Measurements from ENCODE around the gene KCNC1.

The KCNC1 gene

DNA sequence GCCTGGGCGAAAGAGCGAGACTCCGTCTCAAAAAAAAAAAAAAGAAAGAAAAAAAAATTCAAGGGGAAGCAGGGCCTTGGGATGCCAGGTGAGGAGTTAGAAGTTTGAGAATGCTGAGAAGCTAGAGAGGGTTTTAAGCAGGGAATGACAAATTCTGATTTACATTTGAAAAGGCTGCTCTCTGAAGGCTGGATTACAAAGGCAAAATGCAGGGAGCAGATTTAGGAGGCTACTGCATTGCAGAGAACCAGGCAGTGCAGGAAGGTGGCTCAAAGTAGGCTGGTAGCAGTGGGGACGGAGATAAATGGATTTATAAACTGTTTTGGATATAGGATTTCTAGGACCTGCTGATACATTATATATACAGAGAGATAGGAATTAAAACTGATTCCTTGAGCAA is 66.6 kb downstream of the KCNC1 start:
- no peak overlapping the region for H3K4me3 ChIP-seq (ENCODE audit: control insufficient read depth, low read depth, low read length)
- no peak for TF ChIP-seq CTCF (IDR thresholded peaks at IDR 0.05; ENCODE audit: control insufficient read depth, insufficient read depth, low read depth, low read length, missing control alignments)
- no peak for DNase-seq (ENCODE audit: low read depth)

DNA sequence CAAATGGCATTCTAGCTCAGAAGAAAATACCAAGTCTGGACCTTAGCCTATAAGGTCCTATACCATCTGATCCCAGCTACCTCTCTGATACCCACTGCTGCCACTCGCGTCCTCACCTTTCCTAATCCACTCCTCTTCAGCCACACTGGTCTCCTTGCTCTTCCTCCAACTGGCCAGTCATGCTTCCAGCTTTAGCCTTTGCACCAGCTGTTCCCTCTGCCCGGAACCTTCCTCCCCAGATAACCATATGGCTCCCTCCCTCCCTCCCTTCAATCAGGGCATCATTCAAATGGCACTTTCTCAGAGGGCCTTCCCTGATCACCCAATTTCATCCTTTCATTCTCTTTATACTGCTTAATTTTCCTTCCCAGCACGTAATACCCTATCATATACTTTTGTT is 67.9 kb downstream of the KCNC1 start:
- no peak for DNase-seq (ENCODE audit: low read depth)
- no peak for TF ChIP-seq CTCF (IDR thresholded peaks at IDR 0.05; ENCODE audit: control insufficient read depth, insufficient read depth, low read depth, low read length, missing control alignments)
- H3K4me3 ChIP-seq (ENCODE audit: control insufficient read depth, low read depth, low read length) = no peak overlapping the region

DNA sequence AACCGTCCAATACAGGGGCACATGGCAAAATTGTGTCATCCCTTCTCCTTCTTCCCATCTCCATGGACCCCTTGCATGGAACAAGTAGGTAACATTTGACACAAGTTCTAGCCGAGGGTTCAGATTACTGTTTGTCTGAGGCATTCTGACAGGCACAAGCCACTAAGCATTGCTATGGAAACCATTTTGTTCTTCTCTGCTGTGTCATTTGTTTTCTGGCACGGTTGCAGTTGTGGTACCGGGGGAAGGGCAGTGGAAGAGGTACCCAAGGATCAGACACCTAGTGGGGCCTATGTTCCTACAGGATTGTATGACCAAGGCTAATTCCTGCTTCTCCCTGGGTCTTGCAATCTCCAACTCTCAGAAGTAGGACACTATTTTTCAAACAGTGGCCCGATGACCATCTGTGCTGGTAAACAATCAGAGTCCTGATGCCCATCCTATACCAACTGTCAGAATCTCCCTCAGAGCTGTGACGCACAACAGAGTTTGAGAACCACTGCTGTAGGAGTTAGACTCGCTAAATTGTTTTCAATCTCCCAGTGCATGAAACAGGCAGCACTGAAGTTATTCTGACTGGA is 69.3 kb downstream of the KCNC1 start:
- DNase-seq (ENCODE audit: low read depth) = no peak
- TF ChIP-seq CTCF (IDR thresholded peaks at IDR 0.05; ENCODE audit: control insufficient read depth, insufficient read depth, low read depth, low read length, missing control alignments) = no peak
- H3K4me3 ChIP-seq (ENCODE audit: control insufficient read depth, low read depth, low read length) = no peak overlapping the region

DNA sequence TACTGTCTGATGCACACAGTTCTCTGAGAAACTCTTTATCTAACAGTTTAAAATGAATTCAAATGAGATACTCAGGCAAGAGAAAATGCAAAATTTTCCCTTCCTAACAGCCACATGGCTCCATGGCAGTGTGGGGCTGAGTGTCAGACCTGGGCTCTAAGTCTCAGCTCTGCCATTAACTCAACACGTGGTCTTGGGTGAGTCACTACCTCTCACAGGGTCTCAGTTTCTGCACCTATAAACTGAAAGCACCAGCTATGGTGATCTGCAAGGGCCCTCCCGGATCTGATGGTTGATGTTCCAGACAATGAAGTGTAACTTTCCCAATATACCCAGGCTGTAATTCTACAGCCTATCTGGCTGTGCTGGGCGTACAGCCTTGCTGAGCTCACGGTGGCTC is 70.5 kb downstream of the KCNC1 start:
- H3K4me3 ChIP-seq (ENCODE audit: control insufficient read depth, low read depth, low read length) = no peak overlapping the region
- TF ChIP-seq CTCF (IDR thresholded peaks at IDR 0.05; ENCODE audit: control insufficient read depth, insufficient read depth, low read depth, low read length, missing control alignments) = no peak
- no peak for DNase-seq (ENCODE audit: low read depth)

GRCh38 chr11:17805873-17806272 is 71.3 kb downstream of the KCNC1 start:
- no peak for DNase-seq (ENCODE audit: low read depth)
- TF ChIP-seq CTCF (IDR thresholded peaks at IDR 0.05; ENCODE audit: control insufficient read depth, insufficient read depth, low read depth, low read length, missing control alignments) = no peak
- no peak overlapping the region for H3K4me3 ChIP-seq (ENCODE audit: control insufficient read depth, low read depth, low read length)

DNA sequence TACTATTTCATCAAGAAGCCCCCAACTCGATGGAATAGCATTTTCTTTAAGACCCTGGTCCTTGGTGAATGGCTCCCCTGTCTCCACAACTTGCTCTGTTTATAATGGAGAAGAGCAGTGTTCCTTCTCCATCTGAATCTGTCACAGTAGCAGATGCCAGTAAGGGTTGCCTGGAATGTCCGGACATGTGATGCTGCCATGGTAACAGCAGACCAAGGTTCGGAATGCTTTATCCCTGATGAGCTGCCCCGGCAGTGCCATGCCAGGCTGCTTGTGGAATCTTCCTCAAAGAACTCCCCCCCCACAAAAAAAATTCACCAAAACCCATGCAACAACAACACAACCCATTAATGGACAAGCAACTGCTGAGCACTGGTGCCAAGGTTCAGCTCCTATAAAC is 72.5 kb downstream of the KCNC1 start:
- no peak overlapping the region for H3K4me3 ChIP-seq (ENCODE audit: control insufficient read depth, low read depth, low read length)
- TF ChIP-seq CTCF (IDR thresholded peaks at IDR 0.05; ENCODE audit: control insufficient read depth, insufficient read depth, low read depth, low read length, missing control alignments) = no peak
- no peak for DNase-seq (ENCODE audit: low read depth)

DNA sequence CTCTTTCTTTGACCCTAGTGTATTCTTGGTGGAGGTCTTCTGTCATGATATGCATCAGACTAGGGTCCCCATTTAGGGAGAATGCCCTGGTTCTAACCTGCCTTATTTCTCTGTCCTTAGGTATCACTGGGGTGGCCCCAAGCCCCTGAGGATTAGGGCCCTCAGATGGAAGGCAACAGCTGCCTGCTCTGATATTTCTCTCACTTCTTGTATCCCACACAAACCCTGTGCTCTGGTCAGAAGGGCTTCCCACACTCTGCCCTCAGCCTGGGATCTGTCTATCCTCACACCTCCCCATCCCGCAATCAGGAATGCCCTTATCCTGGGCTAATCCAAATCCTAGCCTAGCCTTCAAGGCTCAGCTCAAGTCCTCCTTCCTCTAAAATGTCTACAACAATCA is 75.5 kb downstream of the KCNC1 start:
- DNase-seq (ENCODE audit: low read depth) = no peak
- TF ChIP-seq CTCF (IDR thresholded peaks at IDR 0.05; ENCODE audit: control insufficient read depth, insufficient read depth, low read depth, low read length, missing control alignments) = no peak
- H3K4me3 ChIP-seq (ENCODE audit: control insufficient read depth, low read depth, low read length) = no peak overlapping the region

Measured in AG09309 (cell line).